Epithelial cell of proximal tubule (primary cell): ENCODE data around the gene ATG4B. TPM values are rescaled to one million over a fixed set of nuclear protein-coding genes. Genes with fewer than 3 reads are reported as not detected.
A peak's percentile ranks its signal among the peaks of the same experiment; 100 is the strongest.

Experiments used
- DNase-seq: peaks from one replicate; pipeline ENCODE4 v3.0.0-alpha.2; 2011; ENCODE audit warnings: low read depth
- H3K4me3 ChIP-seq: 2 replicates; pipeline ENCODE4 v1.5.1; 2011; ENCODE audit warnings: low read depth, mild to moderate bottlenecking, low read length
- CTCF ChIP-seq: conservative IDR thresholded peaks from 2 replicates; pipeline ENCODE4 v1.5.1; 2012; ENCODE audit warnings: low read depth, mild to moderate bottlenecking, low read length
- total RNA-seq: library from RNA; depleted of rRNA; stranded (reverse); fragments of >200 nt; gene quantifications from 2 replicates; pipeline ENCODE4 v1.2.3, GENCODE V29; 2015

ATG4B gene
- total RNA-seq, 1 donor from 2014 or later: 72.5 TPM

GRCh38 chr2:241607162-241607885 lies 30.2 kb upstream of the ATG4B start:
- H3K4me3 ChIP-seq: no peak overlapping the region
- no peak for TF ChIP-seq CTCF
- no peak for DNase-seq

- DNase-seq: no peak
- TF ChIP-seq CTCF: no peak
These were observed 28.6 kb upstream of the ATG4B start for GRCh38 chr2:241608881-241609280.

GRCh38 chr2:241609859-241610793 lies 27.4 kb upstream of the ATG4B start:
- no peak for DNase-seq
- TF ChIP-seq CTCF: peak; percentile 50
- peak overlapping the region; percentile 67 for H3K4me3 ChIP-seq

More at GRCh38 chr2:241608881-241609280, 28.6 kb upstream of the ATG4B start:
- no peak overlapping the region for H3K4me3 ChIP-seq

GRCh38 chr2:241611062-241611461 lies 26.4 kb upstream of the ATG4B start:
- TF ChIP-seq CTCF: no peak
- no peak overlapping the region for H3K4me3 ChIP-seq
- no peak for DNase-seq

- no peak for DNase-seq
- no peak overlapping the region for H3K4me3 ChIP-seq
These were observed 25.1 kb upstream of the ATG4B start for GRCh38 chr2:241612156-241613016.

More at GRCh38 chr2:241612156-241613016, 25.1 kb upstream of the ATG4B start:
- TF ChIP-seq CTCF: no peak
